ENCODE data around the gene INPP5J.

GRCh38 chr22:31122196-31122531 lies 602 bp upstream of the INPP5J start:
- TF ChIP-seq, protein P1, sequence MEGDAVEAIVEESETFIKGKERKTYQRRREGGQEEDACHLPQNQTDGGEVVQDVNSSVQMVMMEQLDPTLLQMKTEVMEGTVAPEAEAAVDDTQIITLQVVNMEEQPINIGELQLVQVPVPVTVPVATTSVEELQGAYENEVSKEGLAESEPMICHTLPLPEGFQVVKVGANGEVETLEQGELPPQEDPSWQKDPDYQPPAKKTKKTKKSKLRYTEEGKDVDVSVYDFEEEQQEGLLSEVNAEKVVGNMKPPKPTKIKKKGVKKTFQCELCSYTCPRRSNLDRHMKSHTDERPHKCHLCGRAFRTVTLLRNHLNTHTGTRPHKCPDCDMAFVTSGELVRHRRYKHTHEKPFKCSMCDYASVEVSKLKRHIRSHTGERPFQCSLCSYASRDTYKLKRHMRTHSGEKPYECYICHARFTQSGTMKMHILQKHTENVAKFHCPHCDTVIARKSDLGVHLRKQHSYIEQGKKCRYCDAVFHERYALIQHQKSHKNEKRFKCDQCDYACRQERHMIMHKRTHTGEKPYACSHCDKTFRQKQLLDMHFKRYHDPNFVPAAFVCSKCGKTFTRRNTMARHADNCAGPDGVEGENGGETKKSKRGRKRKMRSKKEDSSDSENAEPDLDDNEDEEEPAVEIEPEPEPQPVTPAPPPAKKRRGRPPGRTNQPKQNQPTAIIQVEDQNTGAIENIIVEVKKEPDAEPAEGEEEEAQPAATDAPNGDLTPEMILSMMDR (IDR thresholded peaks at IDR 0.05 in 8 of 11, conservative IDR thresholded peaks at IDR 0.05 in 3 of 11): no peak
- TF ChIP-seq POLR2A (IDR thresholded peaks at IDR 0.05) (no peak), POLR2AphosphoS5 (IDR thresholded peaks at IDR 0.05) (no peak)

Measured in spleen (tissue), 7 donors.